ENCODE data around the gene SQSTM1.

GRCh38 chr5:179802950-179803562 is 17.6 kb upstream of the SQSTM1 start:
- TF ChIP-seq CTCF (IDR thresholded peaks at IDR 0.05) (no peak), POLR2A (IDR thresholded peaks at IDR 0.05) (no peak)
